H9 (cell line): ENCODE measurements around the gene VEGFA. TPM values are rescaled to one million over a fixed set of nuclear protein-coding genes. Genes with fewer than 3 reads are reported as not detected.

Experiments used
- DNase-seq: peaks from one replicate; pipeline ENCODE4 v3.0.0-alpha.2; 2017
- H2AFZ ChIP-seq: one replicate; pipeline ENCODE4 v1.6.1; 2013; ENCODE audit warnings: mild to moderate bottlenecking, low read length, control low read depth, moderate library complexity
- H2AK5ac ChIP-seq: 2 replicates; pipeline ENCODE4 v1.6.1; 2013; ENCODE audit warnings: low read length, control low read depth, mixed read lengths; ENCODE audit not compliant: insufficient read length
- H2BK120ac ChIP-seq: one replicate; pipeline ENCODE4 v1.6.1; 2013; ENCODE audit warnings: low read depth, mild to moderate bottlenecking, low read length, control low read depth, inconsistent platforms; ENCODE audit not compliant: poor library complexity, severe bottlenecking
- H2BK12ac ChIP-seq: 2 replicates; pipeline ENCODE4 v1.6.1; 2013; ENCODE audit warnings: low read length, control low read depth, mixed read lengths, low read depth; ENCODE audit not compliant: insufficient read length
- H2BK15ac ChIP-seq: 2 replicates; pipeline ENCODE4 v1.6.1; 2013; ENCODE audit warnings: low read depth, low read length, control low read depth
- H2BK20ac ChIP-seq: one replicate; pipeline ENCODE4 v1.6.1; 2013; ENCODE audit warnings: low read depth, mild to moderate bottlenecking, low read length, control low read depth, inconsistent platforms; ENCODE audit not compliant: poor library complexity, severe bottlenecking
- H2BK5ac ChIP-seq: 2 replicates; pipeline ENCODE4 v1.6.1; 2013; ENCODE audit warnings: low read length, control low read depth, mixed read lengths; ENCODE audit not compliant: insufficient read length
- H3K14ac ChIP-seq: 2 replicates; pipeline ENCODE4 v1.6.1; 2013; ENCODE audit warnings: low read length, control low read depth; ENCODE audit not compliant: insufficient read depth
- H3K18ac ChIP-seq: 2 replicates; pipeline ENCODE4 v1.6.1; 2013; ENCODE audit warnings: low read depth, mild to moderate bottlenecking, mixed read lengths, low read length, control low read depth; ENCODE audit not compliant: insufficient read length
- H3K23ac ChIP-seq: 2 replicates; pipeline ENCODE4 v1.6.1; 2013; ENCODE audit warnings: low read length, control low read depth, mixed read lengths, low read depth; ENCODE audit not compliant: insufficient read length
- H3K23me2 ChIP-seq: 2 replicates; pipeline ENCODE4 v1.6.1; 2013; ENCODE audit warnings: low read depth, mild to moderate bottlenecking, mixed read lengths, low read length, control low read depth; ENCODE audit not compliant: insufficient read length, poor library complexity, severe bottlenecking
- H3K27ac ChIP-seq: 2 replicates; pipeline ENCODE4 v1.5.1; 2013; ENCODE audit warnings: low read length, control low read depth, mixed read lengths, low read depth; ENCODE audit not compliant: insufficient read length
- H3K27me3 ChIP-seq: 2 replicates; pipeline ENCODE4 v1.6.1; 2013; ENCODE audit warnings: low read length, control low read depth, inconsistent platforms; ENCODE audit not compliant: insufficient read depth
- H3K4ac ChIP-seq: 2 replicates; pipeline ENCODE4 v1.6.1; 2013; ENCODE audit warnings: low read depth, mild to moderate bottlenecking, control low read depth, inconsistent platforms, low read length, moderate library complexity
- H3K4me1 ChIP-seq: 2 replicates; pipeline ENCODE4 v1.6.1; 2013; ENCODE audit warnings: low read length, control low read depth, inconsistent platforms; ENCODE audit not compliant: insufficient read depth
- H3K4me2 ChIP-seq: 2 replicates; pipeline ENCODE4 v1.6.1; 2013; ENCODE audit warnings: low read length, control low read depth, mixed read lengths; ENCODE audit not compliant: insufficient read length, insufficient read depth
- H3K56ac ChIP-seq: 2 replicates; pipeline ENCODE4 v1.6.1; 2013; ENCODE audit warnings: low read depth, mild to moderate bottlenecking, mixed read lengths, low read length, control low read depth; ENCODE audit not compliant: insufficient read length
- H3K79me1 ChIP-seq: 2 replicates; pipeline ENCODE4 v1.6.1; 2013; ENCODE audit warnings: low read depth, mild to moderate bottlenecking, moderate library complexity, low read length, control low read depth, inconsistent platforms; ENCODE audit not compliant: insufficient read depth, poor library complexity, severe bottlenecking
- H3K79me2 ChIP-seq: 2 replicates; pipeline ENCODE4 v1.6.1; 2013; ENCODE audit warnings: low read length, control low read depth, inconsistent platforms; ENCODE audit not compliant: insufficient read depth
- H3K9ac ChIP-seq: 2 replicates; pipeline ENCODE4 v1.6.1; 2013; ENCODE audit warnings: low read length, control low read depth, mixed read lengths; ENCODE audit not compliant: insufficient read length; ENCODE audit errors: extremely low read depth
- H3K9me3 ChIP-seq: one replicate; pipeline ENCODE4 v1.6.1; 2013; ENCODE audit warnings: low read depth, low read length, inconsistent platforms; ENCODE audit not compliant: control insufficient read depth
- H3T11ph ChIP-seq: one replicate; pipeline ENCODE4 v1.6.1; 2013; ENCODE audit warnings: mild to moderate bottlenecking, low read length, control low read depth, inconsistent platforms
- H4K20me1 ChIP-seq: one replicate; pipeline ENCODE4 v1.6.1; 2013; ENCODE audit not compliant: control insufficient read depth, insufficient read length, insufficient read depth
- H4K5ac ChIP-seq: 2 replicates; pipeline ENCODE4 v1.6.1; 2013; ENCODE audit warnings: low read depth, mild to moderate bottlenecking, mixed read lengths, low read length, control low read depth; ENCODE audit not compliant: insufficient read length
- H4K8ac ChIP-seq: replicated peaks from 2 replicates; pipeline ENCODE4 v1.6.1; 2013; ENCODE audit warnings: low read length, control low read depth, mixed read lengths, low read depth; ENCODE audit not compliant: insufficient read length
- H4K91ac ChIP-seq: 2 replicates; pipeline ENCODE4 v1.6.1; 2013; ENCODE audit warnings: low read depth, mild to moderate bottlenecking, moderate library complexity, mixed read lengths, low read length, control low read depth; ENCODE audit not compliant: insufficient read length
- H3K27ac Mint-ChIP-seq, 3 experiments: 2 replicates in 2 of 3; 3 replicates in 1 of 3; pipeline ENCODE4 v1.8.0; 2020 to 2021; ENCODE audit warnings: mixed read lengths in 3 of 3, mild to moderate bottlenecking in 1 of 3, moderate library complexity in 1 of 3
- H3K27me3 Mint-ChIP-seq: 2 replicates; pipeline ENCODE4 v1.8.0; 2021; ENCODE audit warnings: low read depth, mild to moderate bottlenecking, moderate library complexity, mixed read lengths
- H3K36me3 Mint-ChIP-seq, 3 experiments: 2 replicates in 2 of 3; 3 replicates in 1 of 3; pipeline ENCODE4 v1.8.0; 2020 to 2021; ENCODE audit warnings: low read depth in 3 of 3, mixed read lengths in 3 of 3; ENCODE audit not compliant: insufficient read depth in 1 of 3
- H3K4me1 Mint-ChIP-seq, 2 experiments: 2 replicates each; pipeline ENCODE4 v1.8.0; 2020; ENCODE audit warnings: mixed read lengths in 2 of 2
- H3K4me3 Mint-ChIP-seq, 2 experiments: 2 replicates in 1 of 2; 3 replicates in 1 of 2; pipeline ENCODE4 v1.8.0; 2020 to 2021; ENCODE audit warnings: mild to moderate bottlenecking in 2 of 2, mixed read lengths in 2 of 2, moderate library complexity in 1 of 2
- H3K9me3 Mint-ChIP-seq, 2 experiments: 2 replicates in 1 of 2; 3 replicates in 1 of 2; pipeline ENCODE4 v1.8.0; 2020; ENCODE audit warnings: mild to moderate bottlenecking in 2 of 2, mixed read lengths in 2 of 2, moderate library complexity in 1 of 2
- CTCF ChIP-seq: fragments of 200-600 bp; sonication (generic); conservative IDR thresholded peaks from 3 replicates; pipeline ENCODE4 v1.8.0; 2021; ENCODE audit warnings: antibody characterized with exemption, mild to moderate bottlenecking
- WGBS: extraction: QIAGEN DNeasy Blood & Tissue Kit; methylation state at CpG from one replicate; pipeline ENCODE4 v1.1.7; 2013; ENCODE audit warnings: missing lambda C conversion rate, low lambda C conversion rate, mixed read lengths; ENCODE audit not compliant: insufficient read length; ENCODE audit errors: extremely low coverage; 5-methylcytosine and 5-hydroxymethylcytosine counted together
- total RNA-seq: library from RNA; stranded (reverse); gene quantifications from 2 replicates; pipeline ENCODE4 v1.2.1, GENCODE V29; 2021

The VEGFA gene
- total RNA-seq, 1 experiment from 2014 or later = 47.9 TPM

GRCh38 chr6:43736844-43737243, 33.2 kb upstream of the VEGFA start:
- Histone ChIP-seq H3K18ac (no peak overlapping the region), H3K27ac (no peak overlapping the region), H3K4me1 (no peaks in the 10 kb centered on the region), H2BK5ac (no peak overlapping the region), H3K14ac (no peak overlapping the region), H2BK12ac (no peak overlapping the region), H4K20me1 (no peaks in the 10 kb centered on the region), H3T11ph (no peak overlapping the region), H3K9ac (no peak overlapping the region), H3K4ac (no peak overlapping the region), H2AFZ (no peak overlapping the region), H2AK5ac (no peak overlapping the region), H3K23ac (no peak overlapping the region), H4K8ac (no peak overlapping the region), H3K79me1 (no peaks in the 10 kb centered on the region), H3K27me3 (no peaks in the 10 kb centered on the region), H3K79me2 (no peaks in the 10 kb centered on the region), H2BK20ac (no peak overlapping the region), H3K9me3 (no peaks in the 10 kb centered on the region), H3K23me2 (no peaks in the 10 kb centered on the region), H4K91ac (no peak overlapping the region), H2BK15ac (no peak overlapping the region), H2BK120ac (no peak overlapping the region), H3K56ac (no peak overlapping the region), H4K5ac (no peak overlapping the region), H3K4me2 (no peak overlapping the region)
- Mint-ChIP-seq H3K36me3 (no peaks in the 10 kb centered on the region; a peak in 1 of 7 replicates), H3K9me3 (no peaks in the 10 kb centered on the region), H3K27ac (no peak overlapping the region; a peak in 1 of 7 replicates), H3K4me1 (peaks cover 13 to 39% of the 10 kb centered on the region in 2 experiments), H3K27me3 (no peaks in the 10 kb centered on the region), H3K4me3 (no peak overlapping the region)
- no CpG with 5 or more reads among the region's 2 CpGs for WGBS
- no peak for TF ChIP-seq CTCF
- peak; percentile 7 for DNase-seq
